Heart left ventricle (tissue), 13 donors: ENCODE measurements around the gene CDC25C.

Source experiments
- POLR2A ChIP-seq, 2 donors: fragments of 450-650 bp; IDR thresholded peaks; one replicate each; pipeline ENCODE4 v1.6.1; 2017; ENCODE audit warnings: antibody characterized with exemption in 2 of 2, mild to moderate bottlenecking in 2 of 2, moderate library complexity in 2 of 2
- TF ChIP-seq, protein P1 (sequence below), 12 donors: fragments of 200-600 bp; sonication (generic) in 4 of 12; IDR thresholded peaks; one replicate each; pipeline versions ENCODE4 v1.5.0 to v1.8.0; 2018 to 2022; ENCODE audit warnings: antibody characterized with exemption in 12 of 12, mild to moderate bottlenecking in 5 of 12
- donor health status: ischemic (EF 13 %, LVEDD 7.1; RV severe dilation, severe dysfunction).
- donor health status: DM: no; HTN: yes; CAD: no.
- donor health status: DM: no; HTN: no; CAD: no.
- donor health status: ischemic (EF 25% LVEDD 6.9; RV normal size, moderate dysfunction).
- donor health status: ischemic (EF 25% LVEDD 5.7; RV mildly dilated, moderate dysfunction).
- donor health status: ischemic (EF 35%, LVEDD 5.7; RV mildly dilated, moderate dysfunction).
- donor health status: nonischemic (EF 11% LVEDD 7.7; RV severe dilation, severe dysfunction).
- donor health status: DM: yes; HTN: yes; CAD: no.
- donor health status: PGD.
- donor health status: ischemic (EF 29% LVEDD 5.4; RV normal size, mild dysfunction).
- donor health status: nonischemic (EF 23%, LVEDD 6.1; RV moderate dilation, normal function).

DNA sequence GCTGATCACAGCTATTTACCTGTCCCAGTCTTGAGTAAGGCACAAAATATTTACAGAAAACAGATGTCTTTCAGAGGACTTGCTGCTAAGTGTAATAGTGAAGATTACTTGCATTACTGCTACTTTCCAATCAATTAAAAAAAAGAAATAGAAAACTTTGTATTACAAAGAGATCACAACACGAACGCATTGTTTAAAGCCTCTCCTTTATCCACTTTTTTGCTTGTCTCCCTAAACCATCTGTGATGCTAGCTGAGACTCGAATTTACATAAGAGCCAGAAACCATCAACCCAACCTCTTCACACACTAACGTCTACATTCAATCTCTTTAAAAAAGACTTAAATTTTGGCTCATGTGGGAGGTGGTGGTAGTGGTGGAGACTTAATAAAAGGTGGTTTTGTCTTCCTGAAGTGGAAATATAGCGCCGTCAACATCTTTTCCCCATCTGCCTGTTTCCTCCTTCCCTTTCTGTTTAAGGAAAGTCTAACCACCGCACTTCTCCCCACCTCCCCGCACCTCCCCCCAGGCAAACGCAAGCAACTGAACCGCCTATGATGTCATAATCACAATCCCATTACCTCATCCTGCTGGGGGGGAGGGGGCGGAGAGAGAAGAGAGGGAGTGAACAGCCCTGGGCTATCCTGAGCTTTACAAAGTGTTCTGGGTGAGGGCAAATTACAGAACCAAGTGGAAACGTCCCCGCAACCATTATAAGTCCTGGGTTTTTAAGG lies 5.5 kb upstream of the CDC25C start:
- TF ChIP-seq, protein P1, sequence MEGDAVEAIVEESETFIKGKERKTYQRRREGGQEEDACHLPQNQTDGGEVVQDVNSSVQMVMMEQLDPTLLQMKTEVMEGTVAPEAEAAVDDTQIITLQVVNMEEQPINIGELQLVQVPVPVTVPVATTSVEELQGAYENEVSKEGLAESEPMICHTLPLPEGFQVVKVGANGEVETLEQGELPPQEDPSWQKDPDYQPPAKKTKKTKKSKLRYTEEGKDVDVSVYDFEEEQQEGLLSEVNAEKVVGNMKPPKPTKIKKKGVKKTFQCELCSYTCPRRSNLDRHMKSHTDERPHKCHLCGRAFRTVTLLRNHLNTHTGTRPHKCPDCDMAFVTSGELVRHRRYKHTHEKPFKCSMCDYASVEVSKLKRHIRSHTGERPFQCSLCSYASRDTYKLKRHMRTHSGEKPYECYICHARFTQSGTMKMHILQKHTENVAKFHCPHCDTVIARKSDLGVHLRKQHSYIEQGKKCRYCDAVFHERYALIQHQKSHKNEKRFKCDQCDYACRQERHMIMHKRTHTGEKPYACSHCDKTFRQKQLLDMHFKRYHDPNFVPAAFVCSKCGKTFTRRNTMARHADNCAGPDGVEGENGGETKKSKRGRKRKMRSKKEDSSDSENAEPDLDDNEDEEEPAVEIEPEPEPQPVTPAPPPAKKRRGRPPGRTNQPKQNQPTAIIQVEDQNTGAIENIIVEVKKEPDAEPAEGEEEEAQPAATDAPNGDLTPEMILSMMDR (IDR thresholded peaks at IDR 0.05), result no peak
- TF ChIP-seq POLR2A (IDR thresholded peaks at IDR 0.05), result no peak
